Measurements from ENCODE around the gene PPM1D.

PPM1D gene

DNA sequence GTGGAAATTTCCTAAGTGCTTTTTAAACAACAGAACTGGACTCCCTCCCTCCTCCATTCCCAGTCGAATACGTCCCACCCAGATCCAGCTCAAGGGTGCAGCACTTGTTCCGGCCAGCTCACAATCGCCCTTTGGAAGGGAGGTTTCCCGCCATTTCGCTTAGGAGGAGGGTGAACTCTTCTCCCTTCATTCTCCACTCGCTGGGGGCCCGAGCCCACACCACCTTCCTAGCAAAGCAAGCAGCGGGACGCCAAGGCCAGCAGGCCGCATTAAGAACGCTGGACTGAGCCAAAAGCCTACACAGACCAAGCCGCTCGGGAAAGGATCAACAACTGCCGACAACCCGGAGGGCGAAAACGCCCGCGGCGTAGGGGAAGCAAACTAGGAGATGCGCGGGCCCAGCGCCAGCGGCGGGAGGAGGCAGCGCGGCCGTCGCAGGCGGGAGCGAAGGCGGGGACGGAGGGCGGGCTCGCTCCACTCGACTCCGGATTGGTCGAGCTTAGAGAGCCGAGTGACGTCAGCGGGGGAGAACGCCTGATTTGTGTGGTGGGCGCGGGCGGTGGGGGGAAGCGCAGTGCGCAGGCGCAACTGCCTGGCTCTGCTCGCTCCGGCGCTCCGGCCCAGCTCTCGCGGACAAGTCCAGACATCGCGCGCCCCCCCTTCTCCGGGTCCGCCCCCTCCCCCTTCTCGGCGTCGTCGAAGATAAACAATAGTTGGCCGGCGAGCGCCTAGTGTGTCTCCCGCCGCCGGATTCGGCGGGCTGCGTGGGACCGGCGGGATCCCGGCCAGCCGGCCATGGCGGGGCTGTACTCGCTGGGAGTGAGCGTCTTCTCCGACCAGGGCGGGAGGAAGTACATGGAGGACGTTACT lies at the start of gene PPM1D (continued):
- TF ChIP-seq ZIC2 (tag by site-specific recombination; IDR thresholded peaks at IDR 0.05) (peak; percentile 95), ZNF664 (tag by site-specific recombination; IDR thresholded peaks at IDR 0.05) (0 out of 2 replicates have a peak, but pooled peaks have one; percentile 12), ZNF626 (tag by site-specific recombination; IDR thresholded peaks at IDR 0.05) (no peak), FEZF1 (tag by site-specific recombination; IDR thresholded peaks at IDR 0.05) (peak; percentile 47; the same call in 1 of the 2 replicates), YY1 (tag by site-specific recombination; IDR thresholded peaks at IDR 0.05) (peak; percentile 67), ZNF404 (tag by site-specific recombination; IDR thresholded peaks at IDR 0.05) (no peak), ZNF133 (tag by site-specific recombination; IDR thresholded peaks at IDR 0.05) (no peak), ZNF155 (tag by site-specific recombination; IDR thresholded peaks at IDR 0.05) (no peak), ZNF366 (tag by site-specific recombination; conservative IDR thresholded peaks at IDR 0.05) (peak; percentile 99), ZNF398 (tag by site-specific recombination; IDR thresholded peaks at IDR 0.05) (peak; percentile 98), KLF10 (tag by site-specific recombination; IDR thresholded peaks at IDR 0.05) (peak; percentile 93), ZBTB11 (tag by site-specific recombination; conservative IDR thresholded peaks at IDR 0.05; ENCODE audit: low read depth) (peak; percentile 76), KLF17 (tag by site-specific recombination; IDR thresholded peaks at IDR 0.05) (peak; percentile 94), ZFP41 (tag by site-specific recombination; IDR thresholded peaks at IDR 0.05; ENCODE audit: borderline replicate concordance) (no peak), ZBTB48 (tag by site-specific recombination; IDR thresholded peaks at IDR 0.05) (peak; percentile 77), ZNF776 (tag by site-specific recombination; IDR thresholded peaks at IDR 0.05; ENCODE audit: borderline replicate concordance) (no peak), ZNF292 (tag by site-specific recombination; IDR thresholded peaks at IDR 0.05; ENCODE audit: borderline replicate concordance, low read depth) (no peak), ZNF510 (tag by site-specific recombination; IDR thresholded peaks at IDR 0.05; ENCODE audit: insufficient replicate concordance) (no peak), ZNF544 (tag by site-specific recombination; IDR thresholded peaks at IDR 0.05) (no peak), ZNF416 (tag by site-specific recombination; IDR thresholded peaks at IDR 0.05) (no peak), ZBTB1 (tag by site-specific recombination; IDR thresholded peaks at IDR 0.05) (0 out of 2 replicates have a peak, but pooled peaks have one; percentile 31), PBX3 (CRISPR knock-in tag; IDR thresholded peaks at IDR 0.05) (peak; percentile 21), KLF1 (tag by site-specific recombination; IDR thresholded peaks at IDR 0.05) (peak; percentile 84; the same call in 1 of the 2 replicates), ZSCAN30 (tag by site-specific recombination; IDR thresholded peaks at IDR 0.05) (peak; percentile 60), ZNF76 (tag by site-specific recombination; IDR thresholded peaks at IDR 0.05; ENCODE audit: borderline replicate concordance, low read depth) (peak; percentile 74), ZNF302 (tag by site-specific recombination; IDR thresholded peaks at IDR 0.05; ENCODE audit: low read depth) (no peak)
- TF ChIP-seq, protein P1, sequence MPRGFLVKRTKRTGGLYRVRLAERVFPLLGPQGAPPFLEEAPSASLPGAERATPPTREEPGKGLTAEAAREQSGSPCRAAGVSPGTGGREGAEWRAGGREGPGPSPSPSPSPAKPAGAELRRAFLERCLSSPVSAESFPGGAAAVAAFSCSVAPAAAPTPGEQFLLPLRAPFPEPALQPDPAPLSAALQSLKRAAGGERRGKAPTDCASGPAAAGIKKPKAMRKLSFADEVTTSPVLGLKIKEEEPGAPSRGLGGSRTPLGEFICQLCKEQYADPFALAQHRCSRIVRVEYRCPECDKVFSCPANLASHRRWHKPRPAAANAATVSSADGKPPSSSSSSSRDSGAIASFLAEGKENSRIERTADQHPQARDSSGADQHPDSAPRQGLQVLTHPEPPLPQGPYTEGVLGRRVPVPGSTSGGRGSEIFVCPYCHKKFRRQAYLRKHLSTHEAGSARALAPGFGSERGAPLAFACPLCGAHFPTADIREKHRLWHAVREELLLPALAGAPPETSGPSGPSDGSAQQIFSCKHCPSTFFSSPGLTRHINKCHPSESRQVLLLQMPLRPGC (tag by site-specific recombination; IDR thresholded peaks at IDR 0.05) = peak; percentile 81
- TF ChIP-seq, protein P2, sequence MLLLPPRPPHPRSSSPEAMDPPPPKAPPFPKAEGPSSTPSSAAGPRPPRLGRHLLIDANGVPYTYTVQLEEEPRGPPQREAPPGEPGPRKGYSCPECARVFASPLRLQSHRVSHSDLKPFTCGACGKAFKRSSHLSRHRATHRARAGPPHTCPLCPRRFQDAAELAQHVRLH (tag by site-specific recombination; IDR thresholded peaks at IDR 0.05) = peak; percentile 72; the same call in 1 of the 2 replicates

Data from HEK293 (cell line).